Hepatic stellate cell (primary cell): ENCODE data around the gene NDUFC1.

ENCODE experiments used
- DNase-seq: peaks from one replicate; pipeline ENCODE4 v3.0.0; 2011; ENCODE audit warnings: low spot score

The NDUFC1 gene

GRCh38 chr4:139247241-139247640 lies 55.0 kb downstream of the NDUFC1 start:
- DNase-seq = no peak

DNA sequence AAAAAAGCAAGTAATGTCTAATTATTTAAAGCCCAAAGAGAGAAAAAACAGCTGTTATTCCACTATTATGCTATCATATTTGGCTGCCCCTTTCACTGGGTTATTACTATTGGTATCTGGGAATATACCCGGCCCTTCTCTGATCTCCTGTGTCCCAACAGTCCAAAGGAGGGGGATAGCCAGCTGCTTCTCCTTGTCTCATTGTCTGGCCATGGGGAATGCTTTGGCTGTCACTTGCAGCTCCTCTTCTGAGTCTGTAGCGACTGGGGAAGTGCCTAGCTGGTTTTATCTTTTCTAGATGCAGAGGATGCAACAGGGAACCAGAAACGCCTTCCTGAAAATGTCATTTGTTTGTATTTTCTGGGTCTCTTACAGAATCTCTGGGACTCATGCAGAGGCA lies 56.1 kb downstream of the NDUFC1 start:
- no peak for DNase-seq

DNA sequence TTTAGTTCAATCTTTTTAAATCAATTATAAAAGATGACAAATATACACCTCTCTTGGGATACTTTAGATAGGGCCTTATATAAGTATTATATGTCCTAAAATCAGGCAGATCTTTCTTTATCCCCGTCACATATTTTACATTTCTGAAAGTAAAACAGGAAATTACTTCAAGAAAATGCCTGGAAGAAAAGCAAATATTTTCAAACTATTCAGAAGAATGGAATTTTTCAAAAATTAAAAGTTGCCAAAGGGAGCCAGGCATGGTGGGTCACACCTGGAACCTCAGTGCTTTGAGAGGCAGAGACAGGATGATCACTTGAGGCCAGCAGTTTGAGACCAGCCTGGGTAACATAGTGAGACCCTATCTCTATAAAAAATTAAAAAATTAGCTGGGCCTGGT lies 56.7 kb downstream of the NDUFC1 start:
- no peak for DNase-seq

GRCh38 chr4:139243448-139244365 lies 58.6 kb downstream of the NDUFC1 start:
- peak; percentile 81 for DNase-seq

DNA sequence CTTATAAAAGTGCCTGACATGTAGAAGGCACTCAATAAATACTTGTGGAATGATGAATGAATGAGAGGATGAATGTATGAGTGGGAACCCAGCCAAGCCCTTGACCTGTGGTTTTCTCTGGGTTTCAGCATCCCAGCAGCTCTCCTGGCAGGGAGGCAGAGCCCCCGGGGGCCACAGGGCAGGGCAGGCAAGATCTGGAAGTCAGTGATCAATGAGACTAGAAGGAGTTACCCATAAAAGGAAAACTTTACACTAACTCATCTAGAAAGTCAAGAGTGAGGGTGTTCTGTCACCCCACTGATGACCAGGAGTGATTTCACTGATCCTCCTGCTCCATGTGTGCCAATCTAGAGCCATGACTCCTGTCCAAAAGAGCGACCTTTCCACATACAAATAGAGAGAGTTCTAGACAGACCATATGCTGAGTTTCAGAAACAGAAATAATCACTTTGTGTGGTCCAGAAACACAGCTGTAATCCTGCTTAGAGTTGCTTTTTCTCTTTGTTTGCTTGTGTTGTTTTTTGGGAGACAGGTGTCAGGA lies 59.7 kb downstream of the NDUFC1 start:
- peak; percentile 51 for DNase-seq

DNA sequence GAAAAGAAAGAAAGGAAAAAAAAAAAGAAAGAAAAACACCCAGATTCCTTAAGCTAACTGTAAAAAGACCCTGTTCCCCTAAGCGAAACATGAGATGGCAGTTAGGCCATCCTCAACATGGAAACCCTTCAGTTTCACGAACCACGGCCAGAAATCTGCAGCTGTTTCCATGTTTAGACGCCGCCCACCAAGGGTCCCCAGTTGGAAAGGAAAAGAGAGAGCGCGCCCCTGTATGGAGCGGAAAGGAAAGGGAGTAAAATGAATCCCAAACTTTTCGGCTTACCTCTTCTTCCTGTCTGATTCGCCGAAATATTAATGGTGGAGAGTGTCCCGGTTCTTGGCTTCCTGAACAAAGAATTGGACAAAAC lies 60.5 kb downstream of the NDUFC1 start:
- DNase-seq = no peak

- no peak for DNase-seq
Observed at GRCh38 chr4:139241086-139241783, 61.0 kb downstream of the NDUFC1 start.
